Forelimb muscle (tissue), 1 donor: Measurements from ENCODE around the gene FRMD5. TPM values are rescaled to one million over a fixed set of nuclear protein-coding genes. Genes with fewer than 3 reads are reported as not detected.
"Not testable (repeated sequence)": the region's sequence is repeated elsewhere in the genome, so short reads cannot be mapped to it uniquely, and the experiment has no call there.

Experiments used
- DNase-seq: peaks from one replicate; pipeline ENCODE4 v3.0.0-alpha.2; 2013; ENCODE audit warnings: low read depth
- polyA plus RNA-seq: library from polyadenylated mRNA; unstranded; fragments of 120-200 nt; gene quantifications from one replicate; pipeline ENCODE4 v1.2.1, GENCODE V29; 2013; ENCODE audit not compliant: insufficient read length

FRMD5 gene
- polyA plus RNA-seq, 1 donor: 0.42 TPM

- DNase-seq: not testable (repeated sequence)
Measured at GRCh38 chr15:44032820-44033219, 162.3 kb downstream of the FRMD5 start.

GRCh38 chr15:44029940-44030568 is 165.0 kb downstream of the FRMD5 start:
- DNase-seq: no peak

DNA sequence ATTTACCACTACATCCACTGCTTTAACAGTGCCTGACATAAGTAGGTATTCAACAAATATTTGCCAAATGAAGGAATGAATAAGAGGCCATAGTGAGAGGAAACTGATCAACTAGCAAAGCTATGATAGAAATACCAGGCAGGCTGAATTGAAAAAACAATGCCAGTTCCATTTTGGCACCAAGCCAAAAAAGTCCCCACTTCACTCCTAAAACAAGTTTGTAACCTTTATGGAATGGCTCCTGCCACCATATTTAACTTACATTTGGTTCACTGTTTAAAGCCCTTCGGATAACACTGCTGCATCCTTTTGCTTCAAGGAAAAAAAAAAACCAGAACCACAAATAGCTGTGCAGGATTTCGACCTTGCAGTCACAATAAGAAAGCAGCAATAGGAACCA is 166.1 kb downstream of the FRMD5 start:
- no peak for DNase-seq

DNA sequence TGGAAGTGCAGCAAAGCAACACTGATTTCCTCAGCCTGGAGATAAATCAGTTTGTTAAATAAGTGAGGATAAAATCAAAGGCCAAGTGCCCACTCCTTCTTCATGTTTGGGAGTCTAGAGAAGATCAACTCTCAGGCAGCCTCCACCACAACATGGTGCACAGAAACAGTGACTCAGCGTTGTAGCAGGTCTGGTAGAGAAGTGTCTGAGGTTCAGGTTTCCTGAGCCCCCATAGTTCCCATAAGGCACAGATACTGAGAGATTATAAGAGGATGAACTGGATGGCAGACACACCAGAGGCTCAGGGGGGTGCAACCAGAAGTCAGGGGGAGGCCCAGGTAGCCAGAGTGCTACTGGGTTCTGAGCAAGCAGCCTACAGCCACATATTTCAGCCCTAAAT is 166.7 kb downstream of the FRMD5 start:
- DNase-seq: no peak

- no peak for DNase-seq
Measured at GRCh38 chr15:44024155-44024554, 170.9 kb downstream of the FRMD5 start.

DNA sequence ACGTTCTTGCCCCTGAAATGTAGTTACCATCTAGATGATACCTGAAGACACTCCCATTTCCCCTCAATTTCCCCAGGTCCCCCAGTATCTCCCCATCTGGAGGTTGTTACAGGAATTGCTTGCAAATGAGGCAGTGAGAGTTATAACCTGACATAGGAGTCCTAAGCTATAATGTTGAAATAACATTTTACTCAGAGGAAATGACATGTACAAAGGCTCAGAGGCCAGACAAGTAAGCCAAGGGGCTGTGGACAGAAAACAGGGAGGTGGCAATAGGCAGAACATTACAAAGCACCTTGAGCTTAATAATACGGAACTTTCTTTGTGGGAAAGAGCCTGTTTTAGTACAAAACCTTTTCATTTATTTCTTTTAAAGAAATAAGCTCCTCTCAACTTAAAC is 171.9 kb downstream of the FRMD5 start:
- DNase-seq: no peak

GRCh38 chr15:44018151-44018550 is 176.9 kb downstream of the FRMD5 start:
- DNase-seq: no peak

DNA sequence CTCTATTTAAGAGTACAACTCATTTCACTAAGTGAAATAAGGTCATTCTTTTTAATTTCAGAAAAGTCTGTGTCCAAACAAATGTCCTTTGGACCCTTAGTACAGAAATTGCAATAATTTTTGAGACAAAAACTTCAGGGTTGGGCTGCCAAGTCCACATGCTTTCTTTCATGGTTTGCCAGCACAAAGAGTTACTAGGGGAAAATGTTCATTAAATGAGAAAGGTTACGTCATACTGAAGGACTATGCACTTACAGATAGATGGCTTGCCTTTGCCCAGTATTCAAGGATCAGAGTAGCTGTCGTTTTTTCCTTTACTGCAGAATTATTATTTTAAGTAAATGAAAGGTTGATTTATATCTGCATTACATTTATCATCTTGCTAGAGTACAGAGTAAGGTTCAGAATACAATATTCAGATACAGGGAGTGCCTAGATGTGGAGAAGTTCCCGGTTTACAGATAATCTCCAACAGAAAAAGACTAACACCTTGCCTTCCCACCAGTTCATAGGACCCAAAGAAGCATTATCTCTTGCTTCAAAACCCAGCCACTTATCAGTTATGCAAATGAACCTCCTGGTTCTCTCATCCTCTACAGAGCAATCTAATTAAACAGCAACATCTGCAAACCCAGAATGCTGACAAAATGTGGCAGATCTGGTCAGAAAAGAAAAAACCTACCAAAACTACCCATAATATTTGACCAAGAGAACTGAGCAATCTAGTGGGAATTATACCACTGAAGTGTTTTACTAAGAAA is 179.3 kb downstream of the FRMD5 start:
- peak; percentile 29 for DNase-seq

GRCh38 chr15:44011238-44011854 is 183.7 kb downstream of the FRMD5 start:
- no peak for DNase-seq

- no peak for DNase-seq
Measured at GRCh38 chr15:44010089-44010488, 185.0 kb downstream of the FRMD5 start.

DNA sequence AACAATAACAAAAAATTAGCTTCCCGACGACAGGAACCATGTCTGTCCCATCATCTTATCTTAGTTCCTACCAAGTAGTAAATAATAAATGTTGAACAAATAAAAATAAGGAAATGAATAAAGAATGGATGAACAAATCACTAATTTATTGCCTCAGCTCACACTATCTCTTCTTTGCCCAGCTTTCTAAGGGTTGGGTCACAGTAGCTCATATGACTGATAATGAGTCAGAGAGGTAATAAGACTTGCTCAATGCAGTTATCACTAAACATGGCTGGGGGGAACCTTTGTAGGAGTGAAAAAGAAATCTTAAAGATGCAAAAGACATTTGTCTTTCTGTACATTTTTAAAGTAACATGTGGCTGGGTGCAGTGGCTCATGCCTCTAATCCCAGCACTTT is 186.0 kb downstream of the FRMD5 start:
- DNase-seq: no peak

DNA sequence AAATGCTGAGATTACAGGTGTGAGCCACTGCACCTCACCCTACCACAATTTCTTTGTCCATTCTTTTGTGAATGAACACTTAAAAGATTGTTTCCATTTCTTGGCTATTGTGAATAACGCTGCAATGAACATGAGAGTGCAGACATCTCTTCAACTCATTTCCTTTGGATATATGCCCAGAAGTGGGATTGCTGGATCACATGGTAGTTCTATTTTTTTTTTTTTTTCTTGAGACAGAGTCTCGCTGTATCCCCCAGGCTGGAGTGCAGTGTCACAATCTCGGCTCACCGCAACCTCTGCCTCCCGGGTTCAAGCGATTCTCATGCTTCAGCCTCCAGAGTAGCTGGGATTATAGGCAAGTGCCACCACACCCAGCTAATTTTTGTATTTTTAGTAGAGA is 194.8 kb downstream of the FRMD5 start:
- DNase-seq: peak; percentile 46

- peak; percentile 2 for DNase-seq
Measured at GRCh38 chr15:43998607-43999006, 196.5 kb downstream of the FRMD5 start.

DNA sequence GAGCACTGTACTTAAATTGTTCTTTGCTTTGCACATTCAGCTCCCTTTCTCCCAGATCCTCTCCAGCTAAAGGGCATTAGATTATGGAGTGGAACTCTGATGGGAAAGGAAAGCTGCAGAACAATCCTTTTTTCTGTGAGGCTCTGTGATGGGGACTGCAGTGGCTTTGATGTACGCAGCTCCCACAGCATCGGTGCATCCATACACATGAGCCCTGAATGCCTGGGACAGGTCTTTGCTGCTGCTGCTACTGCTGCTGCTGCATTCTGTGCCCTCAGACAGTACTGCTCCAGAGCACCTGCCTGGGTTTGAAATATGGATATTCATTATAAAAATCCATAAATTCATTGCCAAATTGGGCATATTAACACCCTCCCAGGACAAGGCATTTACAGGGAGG is 203.9 kb downstream of the FRMD5 start:
- DNase-seq: no peak

GRCh38 chr15:43989938-43990337 is 205.1 kb downstream of the FRMD5 start:
- DNase-seq: no peak

DNA sequence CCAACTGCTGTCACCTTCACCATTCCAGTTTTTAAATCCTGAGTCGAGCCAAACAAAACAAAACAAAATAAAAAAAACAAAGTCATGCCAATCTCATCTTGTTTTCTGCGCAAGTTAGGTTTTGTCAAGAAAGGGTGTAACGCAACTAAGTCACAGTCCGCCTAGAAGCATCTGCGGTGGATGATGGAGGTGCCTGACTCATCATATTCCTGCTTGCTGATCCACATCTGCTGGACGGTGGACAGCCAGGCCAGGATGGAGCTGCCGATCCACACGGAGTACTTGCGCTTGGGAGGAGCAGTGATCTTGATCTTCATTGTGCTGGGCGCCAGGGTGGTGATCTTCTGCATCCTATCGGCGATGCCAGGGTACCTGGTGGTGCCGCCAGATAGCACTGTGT is 206.2 kb downstream of the FRMD5 start:
- DNase-seq: no peak

DNA sequence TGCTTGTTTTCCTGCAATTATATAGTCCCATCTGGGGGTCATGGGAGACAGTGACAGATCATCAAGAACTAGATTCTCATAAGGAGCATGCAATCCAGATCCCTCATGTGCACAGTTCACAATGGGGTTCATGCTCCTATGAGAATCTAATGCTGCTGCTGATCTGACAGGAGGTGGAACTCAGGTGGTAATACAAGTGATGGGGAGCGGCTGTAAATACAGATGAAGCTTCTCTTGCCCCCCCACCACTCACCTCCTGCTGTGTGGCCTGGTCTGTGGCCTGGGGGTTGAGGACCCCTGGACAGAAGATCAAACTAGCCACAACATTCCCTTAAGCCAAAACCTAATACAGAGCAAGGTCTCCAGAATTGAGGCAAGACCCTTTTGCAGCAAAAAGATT is 207.1 kb downstream of the FRMD5 start:
- no peak for DNase-seq

DNA sequence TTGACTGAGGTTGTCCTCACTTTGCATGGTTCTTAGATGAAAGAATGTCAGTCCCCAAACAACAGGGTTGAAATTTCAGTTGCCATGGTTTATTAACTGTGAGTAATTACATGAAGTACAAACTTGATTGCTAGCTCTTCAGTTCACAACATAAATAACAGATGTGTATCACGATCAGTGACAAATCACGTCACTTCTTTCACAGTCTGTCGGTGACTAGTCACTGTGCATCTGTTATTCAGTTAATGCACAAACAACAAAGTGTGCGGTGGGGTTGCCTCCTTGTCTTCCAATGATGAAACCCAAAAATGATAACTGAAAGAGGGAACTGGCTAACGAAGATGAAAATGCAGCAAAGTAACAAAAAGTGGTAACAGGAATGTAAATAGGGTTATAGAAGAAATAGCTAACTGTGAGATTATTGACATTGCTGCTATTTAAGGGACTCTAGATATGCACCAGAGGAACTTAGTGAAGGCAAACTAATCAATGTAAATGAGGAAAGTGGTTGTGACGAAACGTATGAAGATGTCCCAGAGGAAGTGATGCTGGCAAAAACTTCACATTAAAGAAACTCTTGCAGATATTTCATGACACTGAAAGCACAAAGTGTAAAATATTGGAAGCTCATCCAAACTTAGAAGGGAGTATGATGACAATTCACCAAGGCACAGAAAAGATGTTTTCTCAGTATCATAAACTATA is 208.9 kb downstream of the FRMD5 start:
- no peak for DNase-seq

- DNase-seq: no peak
Measured at GRCh38 chr15:43981576-43981975, 213.5 kb downstream of the FRMD5 start.

GRCh38 chr15:43977072-43977884 is 217.8 kb downstream of the FRMD5 start:
- DNase-seq: no peak

GRCh38 chr15:43975770-43976169 is 219.3 kb downstream of the FRMD5 start:
- no peak for DNase-seq

- DNase-seq: no peak
Measured at GRCh38 chr15:43975326-43975725, 219.7 kb downstream of the FRMD5 start.
